Amygdala (tissue), 56 donors: Measurements from ENCODE around the gene KIAA0586.
A peak's percentile ranks its signal among the peaks of the same experiment; 100 is the strongest.
"Not testable (repeated sequence)": the region's sequence is repeated elsewhere in the genome, so short reads cannot be mapped to it uniquely, and the experiment has no call there.

Source experiments
- DNase-seq, 56 donors: peaks; one replicate each; lab custom pipeline; 2025; lab: John Stamatoyannopoulos, UW

KIAA0586 gene

DNA sequence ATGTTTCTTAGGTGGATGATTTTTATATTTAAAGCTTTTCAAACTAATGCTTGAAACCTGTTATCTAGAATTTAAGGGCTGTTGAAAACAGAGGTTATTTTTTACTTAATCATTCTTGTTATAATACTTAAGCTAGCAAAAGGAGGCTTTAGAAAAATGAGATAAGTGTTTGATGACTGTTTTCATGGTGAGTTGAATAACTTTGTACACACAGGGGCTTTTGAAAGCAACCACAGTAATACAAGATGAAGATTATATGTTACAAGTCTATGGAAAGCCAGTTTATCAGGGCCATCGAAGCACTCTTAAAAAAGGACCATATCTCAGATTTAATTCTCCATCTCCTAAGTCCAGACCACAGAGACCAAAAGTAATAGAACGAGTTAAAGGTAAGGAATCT, 33.3 kb downstream of the KIAA0586 start:
- no peak for DNase-seq

DNA sequence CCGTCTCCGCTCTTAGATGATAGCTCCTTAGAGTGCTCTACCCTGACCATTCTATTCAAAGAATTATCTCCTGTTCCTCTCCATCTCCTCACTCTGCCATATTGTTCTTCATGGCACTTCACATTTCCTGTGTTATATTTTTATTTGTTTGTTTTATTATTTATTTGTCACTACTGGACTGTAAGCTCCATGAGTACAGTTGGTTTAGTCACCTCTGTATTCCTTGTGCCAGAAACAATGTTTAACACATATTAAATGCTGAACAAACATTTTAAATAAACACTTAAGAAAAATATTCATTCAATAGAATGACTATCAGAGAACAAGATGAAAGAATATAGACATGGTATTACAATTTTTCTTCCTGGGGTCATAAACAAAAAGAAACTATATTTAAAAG, 35.6 kb downstream of the KIAA0586 start:
- DNase-seq: no peak

DNA sequence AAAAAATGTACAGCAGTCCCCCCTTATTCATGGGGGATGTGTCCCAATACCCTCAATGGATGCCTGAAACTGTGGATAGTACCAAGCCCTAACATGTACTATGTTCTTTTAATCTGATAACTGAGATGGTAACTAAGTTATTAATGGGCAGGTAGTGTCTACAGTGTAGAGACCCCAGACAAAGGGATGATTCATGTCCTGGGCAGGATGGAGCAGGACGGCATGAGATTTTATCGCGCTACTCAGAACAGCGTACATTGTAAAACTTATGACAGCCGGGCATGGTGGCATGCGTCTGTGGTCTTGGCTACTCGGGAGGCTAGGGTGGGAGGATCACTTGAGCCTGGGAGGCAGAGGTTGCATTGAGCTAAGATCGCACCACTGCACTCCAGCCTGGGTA, 37.1 kb downstream of the KIAA0586 start:
- no peak for DNase-seq

- no peak for DNase-seq
These were observed 37.9 kb downstream of the KIAA0586 start for GRCh38 chr14:58465421-58465820.

GRCh38 chr14:58466459-58466858, 38.9 kb downstream of the KIAA0586 start:
- no peak for DNase-seq

GRCh38 chr14:58467575-58467974, 40.1 kb downstream of the KIAA0586 start:
- DNase-seq: no peak

- no peak for DNase-seq
These were observed 41.8 kb downstream of the KIAA0586 start for GRCh38 chr14:58469309-58469708.

DNA sequence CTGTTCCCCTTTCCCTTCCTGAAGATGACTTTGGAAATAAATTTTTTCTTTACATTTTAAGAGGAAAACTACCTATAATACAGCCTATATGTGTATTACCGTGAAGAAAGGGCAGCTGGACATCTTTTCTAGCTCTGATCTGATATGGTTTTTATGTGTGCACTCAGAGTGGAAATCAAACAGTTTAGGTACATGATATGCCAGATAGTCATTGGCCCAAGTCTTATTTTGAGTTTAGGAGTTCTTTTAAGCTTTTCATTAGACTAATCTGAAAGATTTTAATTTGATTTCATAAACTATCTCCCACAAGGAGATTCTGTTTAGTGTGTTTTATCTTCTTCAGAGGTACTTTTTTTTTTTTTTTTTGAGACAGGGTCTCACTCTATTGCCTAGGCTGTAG, 48.8 kb downstream of the KIAA0586 start:
- no peak for DNase-seq

- DNase-seq: no peak
These were observed 50.1 kb downstream of the KIAA0586 start for GRCh38 chr14:58477653-58478052.

DNA sequence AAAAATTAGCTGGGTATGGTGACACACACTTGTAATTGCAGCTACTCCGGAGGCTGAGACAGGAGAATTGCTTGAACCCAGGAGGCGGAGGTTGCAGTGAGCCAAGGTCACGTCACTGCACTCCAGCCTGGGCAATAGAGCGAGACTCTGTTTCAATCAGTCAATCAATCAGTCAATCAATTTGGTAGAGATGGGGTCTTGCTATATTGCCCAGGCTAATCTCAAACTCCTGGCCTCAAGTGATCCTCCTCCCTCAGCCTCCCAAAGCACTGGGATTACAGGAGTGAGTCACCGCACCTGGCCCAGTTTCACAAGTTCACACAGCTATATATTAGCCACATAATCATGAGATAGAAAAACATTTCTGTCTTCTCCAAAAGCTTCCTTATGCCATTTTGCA, 50.8 kb downstream of the KIAA0586 start:
- not testable (repeated sequence) for DNase-seq

DNA sequence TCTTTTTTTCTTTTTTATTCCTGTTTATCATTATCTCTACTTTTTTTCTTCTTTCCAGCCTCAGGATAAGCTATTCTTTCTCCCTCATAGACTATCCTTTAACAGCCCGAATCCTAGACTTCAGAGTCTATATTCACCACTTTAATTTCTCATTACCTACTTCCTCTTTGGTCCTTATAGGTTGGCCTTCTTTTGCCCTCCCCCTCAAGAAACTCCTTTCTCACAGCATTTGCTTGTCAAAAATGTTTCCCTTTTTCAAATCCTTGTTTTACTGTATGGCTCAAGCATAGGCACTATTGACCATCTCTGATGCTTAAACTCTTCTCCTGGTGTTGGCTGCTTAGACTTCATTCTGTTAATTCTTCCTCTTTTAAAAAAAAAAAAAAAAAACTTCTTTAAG, 52.5 kb downstream of the KIAA0586 start:
- no peak for DNase-seq

DNA sequence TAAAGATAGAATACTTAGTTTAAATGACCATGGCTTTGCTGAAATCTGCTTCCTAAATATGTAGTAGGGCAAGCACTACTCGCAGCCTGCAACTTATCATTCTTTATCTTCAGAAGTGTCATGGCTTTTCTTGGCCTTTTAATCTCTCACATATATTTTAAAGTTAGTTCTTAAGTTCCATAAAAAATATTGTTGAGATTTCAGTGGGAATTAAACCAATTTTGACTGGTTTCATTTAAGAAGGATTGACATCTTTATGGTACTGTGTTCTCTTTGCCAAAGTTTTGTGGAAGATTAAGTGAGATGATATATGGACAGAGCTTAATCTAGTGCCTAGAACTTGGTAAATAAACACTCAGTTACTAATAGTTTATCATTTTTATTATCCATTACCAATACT, 56.7 kb downstream of the KIAA0586 start:
- no peak for DNase-seq

- no peak for DNase-seq
These were observed 61.0 kb downstream of the KIAA0586 start for GRCh38 chr14:58488550-58488949.

- DNase-seq: no peak
These were observed 64.1 kb downstream of the KIAA0586 start for GRCh38 chr14:58491593-58491992.

GRCh38 chr14:58492044-58492443, 64.5 kb downstream of the KIAA0586 start:
- DNase-seq: no peak

DNA sequence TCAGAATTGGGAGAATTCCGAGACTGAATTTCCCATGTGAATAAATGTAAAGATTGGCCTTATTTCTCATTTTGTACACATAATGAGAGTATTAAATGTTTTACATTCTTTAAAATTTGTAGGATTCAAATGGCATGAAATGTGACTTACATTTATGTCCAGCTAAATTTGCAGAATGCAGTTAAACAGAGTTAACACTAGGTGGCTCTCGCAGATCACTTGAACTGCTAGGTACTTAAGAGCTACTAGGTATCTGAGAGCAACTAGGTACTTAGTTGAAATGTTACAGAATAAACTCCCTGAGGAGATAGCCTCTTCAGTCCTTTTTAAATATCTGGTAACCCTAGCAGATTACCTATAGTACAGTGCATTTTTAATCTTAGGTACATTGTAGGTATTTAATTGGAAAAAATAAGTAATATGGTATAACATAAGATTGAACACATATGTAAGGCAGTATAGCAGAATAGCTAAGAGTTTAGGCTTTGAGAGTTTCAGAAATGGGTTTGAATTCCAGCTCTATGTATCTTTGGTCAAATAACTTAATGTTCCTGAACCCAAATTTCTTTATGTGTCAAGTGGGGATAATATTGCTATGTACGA, 73.8 kb downstream of the KIAA0586 start:
- DNase-seq: peak in 8 of 56 donors; percentile 2 to 45 (median 12)

DNA sequence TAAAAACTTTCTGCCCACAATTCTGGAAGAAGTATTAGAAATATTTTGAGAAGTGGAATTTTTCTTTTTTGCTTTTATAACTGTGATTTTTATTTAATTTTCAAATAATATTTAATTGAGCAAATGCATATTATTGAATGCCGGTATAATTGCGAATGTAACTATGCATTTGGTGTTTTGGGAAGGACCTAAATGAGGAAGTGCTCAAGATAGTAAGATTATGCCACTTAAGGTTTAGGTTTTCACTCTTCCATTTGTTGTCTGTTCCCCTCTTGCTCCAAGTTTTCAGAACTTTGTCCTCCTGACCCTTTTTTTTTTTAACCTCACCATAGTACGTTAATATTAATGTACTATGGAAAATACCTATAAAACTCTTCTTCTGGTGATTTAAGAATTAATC, 85.8 kb downstream of the KIAA0586 start:
- no peak for DNase-seq

DNA sequence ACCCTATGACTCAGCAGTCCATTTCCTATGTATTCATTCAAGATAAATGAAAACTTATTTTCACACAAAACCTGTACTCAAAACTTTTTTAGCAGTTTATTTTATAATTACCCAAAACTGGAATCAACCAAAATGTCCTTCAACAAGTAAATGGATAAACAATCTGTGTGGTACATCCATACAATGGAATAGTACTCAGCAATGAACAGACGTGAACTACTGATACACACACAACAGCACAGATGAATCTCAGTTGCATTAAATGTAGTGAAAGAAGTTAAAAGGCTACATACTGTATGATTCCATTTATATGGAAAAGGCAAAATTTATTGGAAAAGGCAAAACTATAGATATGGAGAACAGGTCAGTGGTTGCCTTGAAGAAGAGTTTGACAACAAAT, 90.1 kb downstream of the KIAA0586 start:
- DNase-seq: no peak

DNA sequence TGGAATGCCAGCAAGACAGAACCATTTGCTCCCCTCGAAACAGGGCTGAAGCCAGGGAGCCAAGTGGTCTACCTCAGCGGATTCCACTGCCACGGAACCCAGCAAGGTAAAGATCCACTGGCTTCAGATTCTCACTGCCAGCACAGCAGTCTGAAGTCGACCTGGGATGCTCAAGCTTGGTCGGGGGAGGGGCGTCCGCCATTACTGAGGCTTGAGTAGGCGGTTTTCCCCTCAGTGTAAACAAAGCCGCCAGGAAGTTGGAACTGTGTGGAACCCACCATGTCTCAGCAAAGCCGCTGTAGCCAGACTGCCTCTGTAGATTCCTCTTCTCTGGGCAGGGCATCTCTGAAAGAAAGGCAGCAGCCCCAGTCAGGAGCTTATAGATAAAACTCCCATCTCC, 98.2 kb downstream of the KIAA0586 start:
- DNase-seq: not testable (repeated sequence)

DNA sequence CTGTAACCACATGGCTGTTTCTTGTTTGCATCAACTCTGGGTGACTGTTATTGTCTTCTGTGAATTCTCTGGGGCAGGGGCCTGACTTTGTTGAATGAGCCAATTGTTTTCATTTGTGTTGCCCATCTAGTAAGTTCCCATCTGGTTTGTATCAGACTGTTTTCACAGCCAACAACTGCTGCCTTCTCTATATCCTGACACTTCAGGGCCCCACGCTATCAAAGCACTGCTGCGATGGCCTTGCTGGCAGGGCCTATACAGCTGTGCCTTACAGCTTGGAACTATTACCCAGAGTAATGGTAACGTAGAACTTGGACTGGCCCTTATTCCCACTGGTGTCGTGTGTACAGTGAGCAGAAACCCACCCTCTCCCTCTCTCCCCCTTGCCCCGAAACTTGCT, 105.9 kb downstream of the KIAA0586 start:
- DNase-seq: peak in 46 of 56 donors; percentile 0 to 78 (median 32)

GRCh38 chr14:58535044-58535443, 107.5 kb downstream of the KIAA0586 start:
- no peak for DNase-seq

DNA sequence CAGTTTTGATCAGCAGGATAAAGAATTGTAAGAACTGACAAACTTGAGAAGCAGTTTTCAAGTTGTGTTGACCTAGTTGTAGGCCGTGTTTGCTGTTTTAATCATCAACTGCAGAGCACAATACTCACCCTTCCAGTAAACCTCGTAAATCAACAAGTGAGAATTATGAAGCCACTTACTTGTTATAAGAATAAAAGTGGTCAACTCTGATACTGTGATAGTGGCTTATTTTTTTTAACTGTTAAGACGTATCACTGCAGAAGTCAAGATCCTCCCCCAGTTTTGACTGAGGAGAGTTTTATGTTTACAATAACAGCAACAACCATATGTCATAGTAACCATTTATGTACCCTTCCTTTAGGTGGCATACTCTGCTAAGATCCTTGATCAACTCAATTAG, 109.5 kb downstream of the KIAA0586 start:
- no peak for DNase-seq
